Sigmoid colon (tissue), 4 donors: ENCODE results near the gene ACOXL.

Experiments
- CTCF ChIP-seq, 4 experiments: fragments of 450-650 bp in 3 of 4; fragments of 200-600 bp in 1 of 4; IDR thresholded peaks; one replicate each; pipeline ENCODE4 v1.5.1; 2016 to 2019; ENCODE audit warnings: antibody characterized with exemption in 4 of 4, mild to moderate bottlenecking in 3 of 4, moderate library complexity in 2 of 4
- EP300 ChIP-seq, 4 donors: sonication (generic); formaldehyde crosslinking; IDR thresholded peaks; one replicate each; pipeline ENCODE4 v1.6.1; 2017; ENCODE audit warnings: antibody characterized with exemption in 4 of 4
- POLR2A ChIP-seq, 2 donors: fragments of 450-650 bp; IDR thresholded peaks; one replicate each; pipeline ENCODE4 v1.6.1; 2016; ENCODE audit warnings: antibody characterized with exemption in 2 of 2, mild to moderate bottlenecking in 2 of 2, moderate library complexity in 2 of 2

GRCh38 chr2:110969696-110970095 lies 237.3 kb downstream of the ACOXL start:
- TF ChIP-seq CTCF (IDR thresholded peaks at IDR 0.05), result no peak
- TF ChIP-seq EP300 (IDR thresholded peaks at IDR 0.05), result no peak
- TF ChIP-seq POLR2A (IDR thresholded peaks at IDR 0.05), result no peak
